IPS-18c (cell line): ENCODE results near the gene COMMD9.

Experiments
- H3K4me3 ChIP-seq: 2 replicates; pipeline ENCODE4 v1.7.0; 2013; ENCODE audit warnings: low read depth, mild to moderate bottlenecking, low read length, moderate library complexity; ENCODE audit not compliant: insufficient read depth
- H3K9me3 ChIP-seq: one replicate; pipeline ENCODE4 v1.6.1; 2013; ENCODE audit warnings: mild to moderate bottlenecking, low read length, moderate library complexity; ENCODE audit not compliant: control insufficient read depth, insufficient read depth

Gene COMMD9

DNA sequence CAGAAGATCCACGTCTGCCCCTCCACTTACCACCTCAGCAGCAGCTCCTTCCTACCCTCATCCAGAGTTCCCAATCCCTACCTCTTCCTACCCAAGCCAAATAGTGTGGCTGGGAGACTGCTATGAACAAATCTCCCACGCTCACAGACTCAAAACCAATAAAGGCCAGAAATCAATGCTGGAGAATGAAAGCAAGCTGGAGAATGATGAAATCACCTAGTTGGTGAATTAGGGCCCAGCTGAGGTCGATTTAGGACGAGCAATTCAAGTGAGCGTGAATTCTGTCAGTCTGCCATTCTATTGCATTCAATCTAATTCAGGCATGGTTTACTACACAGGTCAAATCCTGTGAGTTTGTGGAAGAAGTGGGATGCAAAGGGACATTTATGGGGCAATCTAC is 22.5 kb downstream of the COMMD9 start:
- Histone ChIP-seq H3K9me3 (no peaks in the 10 kb centered on the region), H3K4me3 (no peak overlapping the region)

DNA sequence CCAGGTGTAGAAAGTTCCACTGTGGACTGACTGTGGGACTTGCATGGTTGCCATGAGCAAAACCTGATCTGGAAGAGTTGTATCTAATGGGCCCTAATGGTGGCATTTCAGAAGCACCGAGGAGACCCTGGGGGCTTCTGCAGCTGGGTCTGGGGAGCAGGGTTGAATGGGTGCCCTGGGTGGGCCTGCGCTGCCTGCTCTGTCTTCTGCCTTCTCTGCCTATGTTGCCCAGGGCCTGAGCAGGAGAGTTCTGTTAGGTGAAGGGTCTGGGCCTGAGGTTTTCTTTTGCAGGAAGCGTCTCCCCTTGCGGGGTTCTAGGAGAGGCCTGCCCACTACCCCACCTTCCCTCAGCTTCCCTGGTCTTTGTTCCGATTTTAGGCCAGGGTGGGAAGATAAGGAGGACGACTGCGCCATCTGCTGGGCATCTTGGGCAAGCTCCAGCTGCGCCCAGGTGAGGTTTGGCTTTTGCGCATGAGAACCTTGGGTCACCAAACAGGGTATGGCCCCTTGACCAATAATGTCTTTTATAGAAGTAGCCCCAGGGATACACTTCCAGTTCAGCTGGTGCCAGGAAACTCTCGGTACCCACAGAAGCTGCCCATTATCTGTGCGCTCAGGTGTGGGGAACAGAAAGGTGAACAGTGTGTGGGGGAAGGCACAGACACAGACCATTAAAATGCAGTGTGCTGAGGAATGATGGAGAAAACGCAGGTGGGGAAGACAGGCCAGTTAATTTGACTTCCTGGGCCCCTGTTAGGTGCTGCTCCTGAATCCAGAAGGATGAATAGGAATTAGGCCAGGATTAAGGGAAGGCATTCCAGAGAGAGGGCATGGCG is 23.2 kb downstream of the COMMD9 start:
- no peak overlapping the region for H3K4me3 ChIP-seq
- no peaks in the 10 kb centered on the region for H3K9me3 ChIP-seq

DNA sequence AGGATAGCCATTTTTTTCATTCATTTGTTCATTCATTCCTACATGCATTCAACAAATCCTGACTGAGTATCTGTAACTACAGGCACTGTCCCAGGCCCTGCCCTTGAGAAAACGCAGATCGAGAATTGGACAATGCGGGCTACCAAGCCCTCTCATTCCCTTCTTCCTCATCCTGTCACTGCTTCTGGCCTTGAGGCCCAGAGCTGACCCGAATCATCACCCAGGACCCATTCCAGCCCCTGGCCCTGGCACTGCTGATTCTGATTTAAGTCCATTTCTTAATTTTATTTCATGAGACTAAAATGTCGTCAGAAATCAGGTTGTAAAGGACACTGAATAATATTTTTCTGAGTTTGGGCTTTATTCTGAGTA is 24.3 kb downstream of the COMMD9 start:
- H3K9me3 ChIP-seq: no peaks in the 10 kb centered on the region

DNA sequence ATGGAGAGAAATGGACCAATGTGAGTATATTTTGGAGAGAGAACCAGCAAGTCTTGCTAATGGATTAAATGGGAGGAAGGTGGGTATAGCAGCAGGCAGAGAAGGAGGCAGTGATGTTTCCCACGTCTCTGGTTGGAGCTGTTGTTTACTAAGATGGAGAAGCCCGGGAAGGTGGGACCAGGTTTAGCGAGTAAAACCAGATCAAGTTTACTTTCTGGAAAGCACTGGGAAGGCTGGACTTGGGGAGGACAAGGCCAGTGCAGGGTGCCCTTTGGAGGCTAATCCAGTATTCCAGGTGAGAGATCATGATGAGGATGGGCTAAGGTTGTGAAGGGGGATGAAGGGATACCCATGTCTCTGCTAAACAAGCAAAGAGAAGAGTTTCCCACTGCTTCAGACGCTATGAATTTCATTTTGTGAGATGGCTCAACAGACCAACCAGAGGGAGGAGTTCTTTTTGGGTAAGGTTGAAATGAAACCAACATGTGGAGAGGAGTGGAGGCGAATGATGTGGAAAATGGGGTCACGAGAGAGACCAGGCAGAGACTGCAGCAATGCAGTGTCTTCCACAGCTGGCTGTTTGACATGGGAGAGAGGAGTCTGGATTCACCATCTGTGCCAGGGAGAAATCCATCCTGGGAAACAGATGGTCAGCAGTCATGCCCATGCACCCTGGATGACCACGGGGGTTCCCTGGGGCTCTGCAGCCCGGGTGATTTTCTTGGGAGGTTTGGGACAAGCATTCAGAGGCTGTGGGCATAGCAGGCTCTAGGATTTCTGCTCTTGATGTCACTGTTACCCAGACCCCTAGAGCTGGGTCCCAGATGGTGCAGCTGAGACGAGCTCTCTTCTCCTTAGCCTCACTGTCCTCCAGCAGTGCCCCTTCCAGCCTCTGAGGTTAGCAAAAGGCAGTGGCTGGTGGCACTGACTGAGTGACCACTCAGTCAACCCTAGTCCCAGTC is 24.9 kb downstream of the COMMD9 start:
- H3K4me3 ChIP-seq: no peak overlapping the region
- H3K9me3 ChIP-seq: no peaks in the 10 kb centered on the region

More for the DNA sequence above, 24.3 kb downstream of the COMMD9 start:
- no peak overlapping the region for H3K4me3 ChIP-seq

DNA sequence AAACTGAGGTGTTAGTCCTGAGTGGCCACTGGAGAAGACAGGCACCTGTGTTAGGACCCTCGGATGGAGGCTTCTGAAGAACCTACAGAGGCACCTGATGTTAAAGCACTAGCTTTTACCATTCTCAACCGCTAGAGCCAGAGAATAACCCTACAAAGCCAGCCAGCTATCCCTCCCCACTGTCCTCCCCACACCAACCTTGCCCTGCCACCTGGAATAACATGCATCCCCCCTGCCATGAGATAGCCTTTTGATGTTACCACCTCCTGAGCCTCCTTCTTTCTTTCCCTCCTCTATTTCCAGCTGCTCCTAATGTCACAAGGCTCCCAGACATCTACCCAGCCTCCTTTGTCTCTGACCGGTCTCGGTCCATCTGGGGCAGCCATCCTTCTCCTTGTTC is 28.1 kb downstream of the COMMD9 start:
- Histone ChIP-seq H3K4me3 (no peak overlapping the region), H3K9me3 (no peaks in the 10 kb centered on the region)

DNA sequence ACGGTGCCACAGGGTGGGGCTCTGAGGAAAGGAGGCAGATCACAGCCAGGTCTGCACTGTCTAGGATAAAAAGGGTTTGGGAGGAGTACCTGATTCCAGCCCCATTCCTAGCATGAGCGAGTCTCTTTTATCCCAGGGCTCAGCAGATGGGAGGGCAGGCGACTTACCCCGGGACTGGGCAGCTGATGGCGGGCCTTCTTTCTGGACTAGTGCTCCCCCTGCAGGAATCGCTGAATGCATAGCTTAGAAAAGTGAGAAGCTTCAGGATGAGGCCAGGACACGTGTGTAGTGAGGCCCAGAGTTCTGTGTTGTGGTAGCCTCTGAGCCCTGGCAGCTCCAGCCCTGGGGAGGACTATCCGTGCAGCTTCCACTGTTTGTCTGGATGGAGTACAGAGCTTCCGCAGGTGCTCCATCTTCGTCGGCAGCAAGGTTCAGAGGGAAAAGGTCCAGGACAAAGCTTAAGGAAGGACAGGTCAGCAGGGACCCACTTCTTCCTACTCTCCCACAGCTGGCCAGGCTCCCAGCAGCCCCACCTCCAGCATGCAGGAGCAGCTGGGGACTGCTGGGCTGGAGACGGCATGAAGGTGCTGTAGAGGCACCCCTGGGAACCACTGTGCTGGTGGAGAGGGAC is 30.4 kb downstream of the COMMD9 start:
- Histone ChIP-seq H3K4me3 (no peak overlapping the region), H3K9me3 (no peaks in the 10 kb centered on the region)

DNA sequence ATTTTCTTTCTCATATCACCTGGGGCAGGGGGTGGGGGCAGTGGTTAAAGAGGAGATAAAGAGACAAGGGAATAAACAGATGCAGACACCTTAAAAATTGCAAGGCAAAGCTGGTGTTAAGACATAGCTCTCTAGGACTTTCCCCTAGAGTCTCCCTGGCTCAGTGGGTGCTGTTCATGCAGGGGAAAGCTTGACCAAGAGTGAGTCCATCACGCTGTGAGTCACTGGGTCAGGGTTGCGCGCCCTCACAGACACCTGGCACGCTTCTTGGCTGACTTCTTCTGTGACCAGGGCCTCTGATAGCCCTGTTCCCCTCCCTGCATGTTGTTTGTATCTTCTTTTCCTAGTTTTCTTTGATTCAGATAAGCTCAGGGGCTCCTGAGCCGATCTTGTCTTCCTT is 31.9 kb downstream of the COMMD9 start:
- H3K9me3 ChIP-seq: no peaks in the 10 kb centered on the region
- no peak overlapping the region for H3K4me3 ChIP-seq

DNA sequence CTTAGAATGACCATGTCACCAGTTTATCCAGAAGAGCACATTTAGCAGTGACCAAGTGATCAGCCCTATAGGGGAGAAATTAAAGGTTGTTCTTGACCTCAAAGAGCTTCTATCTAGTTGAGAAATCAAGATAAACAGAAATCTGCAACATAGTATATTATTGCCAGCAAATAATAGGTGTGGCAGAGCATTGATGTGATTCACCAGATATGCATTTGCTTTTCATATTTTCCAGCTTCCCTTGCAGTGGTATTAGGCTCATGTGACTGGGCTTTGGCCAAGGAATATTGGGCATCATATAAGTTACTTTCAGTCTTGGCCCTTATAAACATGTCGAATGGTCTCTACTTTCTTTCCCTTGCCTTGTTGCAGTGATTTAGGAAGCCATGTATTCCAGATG is 34.5 kb downstream of the COMMD9 start:
- Histone ChIP-seq H3K4me3 (no peak overlapping the region), H3K9me3 (no peaks in the 10 kb centered on the region)

DNA sequence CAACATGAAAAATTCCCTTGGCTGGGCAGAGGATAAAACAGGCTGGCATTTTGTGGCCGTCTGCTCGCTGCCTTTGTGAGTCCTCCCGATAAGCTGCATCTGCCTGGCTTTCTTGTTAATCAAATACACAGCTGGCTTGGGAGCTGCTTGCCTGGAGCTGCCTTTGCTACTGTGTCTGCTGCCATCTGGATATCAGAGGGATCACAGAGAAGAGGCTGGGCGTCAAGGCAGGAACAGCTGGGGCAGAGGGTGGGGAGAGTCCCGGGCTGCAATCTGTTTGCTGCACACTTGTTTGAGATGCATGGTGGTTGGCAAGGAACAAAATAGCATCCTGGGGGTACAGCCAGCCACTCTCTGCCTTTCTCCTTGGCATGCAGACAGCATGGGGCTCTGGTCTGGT is 36.0 kb downstream of the COMMD9 start:
- H3K4me3 ChIP-seq: no peak overlapping the region
- H3K9me3 ChIP-seq: no peaks in the 10 kb centered on the region

DNA sequence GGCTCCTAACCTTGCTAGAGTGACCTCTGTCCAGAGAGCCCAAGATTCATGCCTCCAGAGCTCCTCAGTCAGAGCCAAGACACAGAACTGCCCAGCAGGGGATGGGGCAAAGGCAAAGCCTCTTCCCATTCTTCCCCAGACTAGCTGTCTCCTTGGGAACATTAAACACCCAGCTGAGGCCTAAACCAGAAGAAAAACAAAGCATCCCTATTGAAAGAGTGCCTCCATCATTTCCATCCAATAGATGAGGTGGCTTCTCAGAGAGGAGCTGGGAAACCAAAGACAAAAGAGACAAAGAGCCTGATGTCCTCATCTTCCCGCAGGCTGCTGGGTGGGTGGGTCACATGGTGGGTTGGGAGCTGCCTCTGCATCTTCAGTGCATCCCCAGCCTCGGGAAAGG is 37.4 kb downstream of the COMMD9 start:
- Histone ChIP-seq H3K9me3 (no peaks in the 10 kb centered on the region), H3K4me3 (no peak overlapping the region)

DNA sequence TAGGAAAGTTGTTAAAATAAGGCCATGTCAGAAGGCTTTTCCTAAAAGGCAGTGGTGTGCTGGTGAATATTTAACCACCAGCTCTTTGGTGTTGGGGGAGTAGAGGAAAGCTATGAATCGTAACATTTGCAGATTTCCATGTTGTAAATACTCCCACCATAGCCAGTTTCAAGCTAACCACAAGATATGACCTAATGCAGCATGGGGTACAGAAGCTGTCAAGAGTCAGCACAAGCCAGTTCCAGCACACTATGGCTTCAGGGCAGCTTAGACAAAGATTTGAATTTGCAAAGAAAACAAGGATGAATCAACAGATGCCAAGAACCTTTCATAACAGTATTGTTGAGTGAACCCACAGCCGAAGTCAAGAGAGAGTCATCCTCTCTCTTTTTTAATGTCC is 40.0 kb downstream of the COMMD9 start:
- Histone ChIP-seq H3K9me3 (no peaks in the 10 kb centered on the region), H3K4me3 (no peak overlapping the region)

DNA sequence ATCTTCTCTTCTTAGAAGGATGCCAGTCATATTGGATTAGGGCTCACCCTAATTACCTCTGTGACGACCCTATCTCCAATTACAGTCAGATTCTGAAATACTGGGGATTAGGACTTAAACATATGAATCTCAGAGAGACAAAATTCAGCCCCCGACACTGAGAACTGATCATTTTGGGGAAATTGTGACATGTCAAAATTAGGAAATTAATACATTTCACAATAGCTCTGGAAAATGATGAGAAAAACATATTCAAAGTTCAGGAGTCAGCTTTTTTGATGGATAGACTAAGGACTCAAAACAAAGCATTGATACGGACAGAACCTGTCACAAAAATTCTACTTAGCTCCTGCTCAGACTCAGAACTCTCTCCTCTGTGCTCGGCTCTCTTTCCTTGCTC is 40.8 kb downstream of the COMMD9 start:
- Histone ChIP-seq H3K4me3 (no peak overlapping the region), H3K9me3 (no peaks in the 10 kb centered on the region)

DNA sequence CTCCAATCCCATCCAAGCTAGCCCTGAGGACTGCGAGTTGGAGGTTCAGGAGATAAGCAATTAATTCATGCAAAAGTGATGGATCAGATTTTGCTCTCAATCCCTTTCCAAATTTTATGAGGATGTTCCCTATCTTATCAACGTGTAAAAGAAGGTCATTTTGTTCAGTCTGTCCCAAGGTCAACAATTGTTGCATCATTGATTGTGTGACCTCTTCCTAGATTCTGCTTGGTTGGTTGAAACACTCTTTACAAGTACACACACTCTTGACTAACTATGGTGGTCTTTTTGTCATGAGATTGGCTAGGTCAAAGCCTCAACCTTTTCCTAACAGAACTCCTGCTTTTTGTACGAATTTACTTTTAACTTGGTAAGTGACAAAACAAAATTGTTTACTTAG is 41.7 kb downstream of the COMMD9 start:
- Histone ChIP-seq H3K9me3 (no peaks in the 10 kb centered on the region), H3K4me3 (no peak overlapping the region)

DNA sequence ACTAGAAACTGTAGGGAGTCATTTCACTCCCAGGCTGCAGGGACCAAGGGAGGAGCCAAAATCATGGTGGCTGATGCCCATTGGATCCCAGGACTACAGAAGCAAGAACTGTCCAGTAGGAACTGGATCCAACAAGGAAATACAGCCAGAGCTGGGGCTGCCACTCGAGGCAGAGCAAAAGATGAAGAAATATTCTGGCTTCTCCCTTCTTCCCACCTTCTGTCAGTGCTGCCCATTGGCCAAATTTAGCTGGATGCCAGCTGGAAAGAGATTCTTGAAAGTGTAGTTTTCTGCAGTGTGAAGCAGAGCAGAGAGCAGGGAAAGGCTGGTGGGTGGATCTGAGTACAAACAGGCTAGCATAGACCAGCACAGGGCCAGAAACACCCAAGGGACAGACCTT is 45.6 kb downstream of the COMMD9 start:
- Histone ChIP-seq H3K9me3 (no peaks in the 10 kb centered on the region), H3K4me3 (no peak overlapping the region)

DNA sequence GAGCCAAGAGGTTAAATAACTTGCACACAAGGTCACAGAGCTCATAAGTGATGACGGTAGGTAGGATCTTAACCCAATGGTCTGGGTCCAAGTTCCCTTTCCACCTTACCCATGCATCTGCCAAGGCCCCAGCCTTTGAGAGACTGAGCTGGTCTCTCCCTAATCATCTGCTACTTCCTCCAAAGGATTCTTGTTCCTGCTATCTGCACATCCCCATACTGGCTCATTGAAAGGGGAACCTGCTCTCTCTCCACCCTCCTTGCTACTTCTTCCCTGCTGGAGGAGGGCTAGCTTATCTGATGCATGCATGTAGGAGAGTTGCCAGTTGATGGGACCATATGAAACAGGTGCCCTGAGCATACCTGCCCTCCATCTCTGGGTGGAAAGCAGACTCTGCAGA is 47.7 kb downstream of the COMMD9 start:
- no peaks in the 10 kb centered on the region for H3K9me3 ChIP-seq
- no peak overlapping the region for H3K4me3 ChIP-seq

DNA sequence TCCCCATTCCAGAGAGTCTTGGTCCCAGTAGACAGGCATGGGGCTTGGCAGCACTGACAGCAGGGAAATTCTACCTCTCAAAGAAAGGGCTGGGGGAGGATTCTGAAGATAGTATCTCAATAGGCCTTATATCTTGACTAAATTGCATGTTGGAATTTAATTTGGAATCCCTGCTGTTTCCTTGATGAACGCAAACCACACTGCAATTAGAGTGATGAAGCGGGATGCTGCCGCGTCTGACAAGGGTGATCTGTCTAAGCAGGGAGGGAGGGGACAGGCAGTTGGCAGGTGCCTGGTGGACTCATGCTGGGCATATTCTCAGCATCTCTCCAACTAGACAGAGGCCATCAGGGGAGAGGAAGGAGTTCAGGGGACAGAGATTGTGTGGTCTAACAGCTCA is 48.4 kb downstream of the COMMD9 start:
- Histone ChIP-seq H3K4me3 (no peak overlapping the region), H3K9me3 (no peaks in the 10 kb centered on the region)

DNA sequence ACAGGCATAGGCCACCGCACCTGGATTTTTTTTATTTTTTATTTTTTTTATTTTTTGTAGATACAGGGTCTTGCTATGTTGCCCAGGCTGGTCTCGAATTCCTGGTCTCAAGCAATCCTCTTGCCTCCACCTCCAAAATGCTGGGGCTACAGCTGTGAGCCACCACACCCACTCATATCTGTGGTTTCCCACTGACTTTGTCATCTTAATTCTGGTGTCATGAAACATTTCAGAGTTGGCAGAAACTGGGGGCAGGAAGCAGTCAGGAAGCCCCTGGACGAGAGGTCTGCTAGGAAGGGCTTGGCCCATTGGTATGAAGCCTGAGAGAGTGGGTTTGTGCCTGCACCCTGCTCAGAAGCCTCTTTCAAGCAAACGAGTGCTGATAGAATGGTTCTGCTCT is 49.1 kb downstream of the COMMD9 start:
- Histone ChIP-seq H3K4me3 (no peak overlapping the region), H3K9me3 (no peaks in the 10 kb centered on the region)

DNA sequence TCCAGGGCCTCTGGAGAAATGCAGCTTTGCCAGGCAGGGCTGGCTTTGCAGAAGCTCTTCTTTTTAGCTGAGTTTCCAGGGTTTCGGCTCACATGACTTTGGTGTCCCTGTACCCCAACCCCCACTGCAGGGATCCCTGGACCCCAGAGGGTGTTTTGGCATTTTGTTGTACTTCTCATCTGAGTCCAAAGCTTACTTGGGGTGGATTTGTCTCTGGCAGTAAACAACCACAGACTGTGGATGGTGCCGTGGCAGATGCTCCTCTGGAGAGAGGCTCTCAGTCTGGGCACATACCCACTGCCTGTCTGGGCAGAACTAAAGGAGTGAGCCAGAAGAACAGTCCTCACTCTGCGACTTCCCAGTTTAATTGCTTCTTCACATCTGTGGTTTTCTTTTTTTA is 49.6 kb downstream of the COMMD9 start:
- Histone ChIP-seq H3K9me3 (no peaks in the 10 kb centered on the region), H3K4me3 (no peak overlapping the region)
